Hematopoietic multipotent progenitor cell treated with erythropoietin and hydrocortisone succinate and interleukin-3 and kit ligand, for 8 days (in vitro differentiated cells): ENCODE measurements around the gene HIVEP3.

Experiments used
- DNase-seq: peaks from one replicate; pipeline ENCODE4 v3.0.0-alpha.2; 2015

HIVEP3 gene

DNA sequence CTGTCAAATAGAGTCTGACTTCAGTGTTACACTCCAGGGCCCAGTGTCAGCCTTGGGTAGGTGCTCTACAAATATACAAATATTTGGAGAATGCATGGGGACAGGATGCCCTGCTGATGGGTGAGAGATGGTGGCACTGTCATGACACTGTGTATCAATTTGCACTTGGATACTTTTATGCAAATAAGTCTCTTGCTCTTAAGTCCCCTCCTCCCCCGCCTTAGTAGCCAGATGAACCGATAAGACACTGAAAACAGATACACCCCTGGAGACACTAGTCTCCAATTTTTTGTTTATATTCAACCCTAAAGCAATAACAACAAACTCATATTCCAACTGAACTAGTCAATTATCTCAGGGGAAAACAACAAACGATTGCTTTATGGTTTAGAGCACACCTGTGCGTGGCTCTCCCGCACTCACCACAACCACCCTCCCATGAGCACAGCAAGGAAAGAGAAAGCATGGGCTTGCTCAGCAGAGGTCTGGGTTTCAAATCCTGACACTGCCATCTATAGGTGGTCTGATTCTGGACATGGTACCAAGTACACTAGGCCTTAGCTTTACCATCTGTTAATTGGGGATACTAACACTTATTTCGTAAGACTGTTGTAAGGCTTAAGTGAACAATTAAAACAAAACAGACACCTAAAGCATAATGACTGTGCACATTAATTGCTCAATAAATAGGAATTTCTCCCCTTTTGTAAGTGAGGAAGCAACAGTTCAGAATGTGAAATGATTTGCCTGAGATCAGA, 50.3 kb downstream of the HIVEP3 start:
- DNase-seq: peak; percentile 19

DNA sequence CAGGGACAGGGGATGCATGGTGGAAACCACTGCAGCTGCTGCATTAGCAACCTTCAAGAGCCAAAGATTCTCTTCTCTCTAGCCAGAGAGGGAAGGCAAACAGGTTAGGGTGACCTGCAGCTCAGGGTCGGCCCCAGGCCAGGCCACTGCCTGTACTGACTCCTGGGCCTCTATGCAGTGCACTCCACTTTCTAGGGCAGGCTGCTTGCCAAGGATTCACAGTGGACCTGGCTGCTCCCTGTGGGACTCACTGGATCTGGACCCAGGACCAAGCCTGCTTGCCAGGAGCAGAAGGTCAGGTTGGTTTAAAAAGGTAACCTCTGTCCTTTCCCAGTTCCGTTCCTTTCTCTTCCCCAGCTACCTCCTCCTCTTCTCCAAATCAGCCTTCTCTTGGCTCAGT, 52.4 kb downstream of the HIVEP3 start:
- DNase-seq: no peak

DNA sequence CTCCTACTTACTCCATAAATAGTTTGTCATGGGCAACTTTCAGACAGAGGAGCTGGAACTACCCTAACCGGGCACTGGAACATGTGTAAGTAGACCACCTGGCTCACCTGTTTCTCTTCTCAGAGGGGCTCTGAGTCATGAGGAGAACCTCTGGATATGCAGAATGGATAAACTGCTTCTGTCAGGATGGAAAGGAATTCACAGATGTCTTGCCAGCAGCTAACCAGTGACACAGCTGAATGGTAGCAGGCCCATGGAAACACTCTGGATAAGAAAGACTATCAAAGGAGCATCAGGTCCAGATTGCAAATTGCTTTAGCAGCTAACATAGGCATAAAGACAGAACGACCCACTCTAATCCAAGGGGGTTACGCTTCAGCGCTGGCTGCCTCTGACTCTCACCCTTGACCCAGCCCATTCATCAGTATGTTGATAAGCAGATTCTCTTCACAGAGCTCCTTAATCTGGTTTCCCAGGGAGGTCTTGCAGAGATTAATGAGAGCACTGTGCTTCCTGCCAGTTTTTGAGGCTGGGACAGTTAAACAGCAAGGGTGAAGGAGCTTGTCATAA, 54.2 kb downstream of the HIVEP3 start:
- DNase-seq: no peak

DNA sequence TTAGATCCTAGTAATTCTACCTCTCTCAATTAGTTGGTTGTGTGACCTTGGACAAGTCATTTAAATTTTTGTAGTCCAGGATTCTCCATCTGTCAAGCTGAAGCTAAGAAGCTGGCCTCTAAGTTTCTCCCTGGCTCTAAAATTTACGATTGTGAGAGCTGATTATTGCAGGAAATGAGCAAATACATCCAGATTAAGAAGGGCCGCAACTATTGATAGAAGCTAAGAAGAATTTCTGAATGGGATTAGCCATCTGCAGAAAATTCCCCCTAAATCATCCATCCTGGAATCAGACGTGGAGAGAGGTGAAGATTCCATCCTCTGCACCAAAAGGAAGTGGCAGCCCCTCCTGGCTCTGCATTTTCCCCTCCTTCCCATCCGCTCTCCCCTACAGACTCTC, 55.0 kb downstream of the HIVEP3 start:
- no peak for DNase-seq

DNA sequence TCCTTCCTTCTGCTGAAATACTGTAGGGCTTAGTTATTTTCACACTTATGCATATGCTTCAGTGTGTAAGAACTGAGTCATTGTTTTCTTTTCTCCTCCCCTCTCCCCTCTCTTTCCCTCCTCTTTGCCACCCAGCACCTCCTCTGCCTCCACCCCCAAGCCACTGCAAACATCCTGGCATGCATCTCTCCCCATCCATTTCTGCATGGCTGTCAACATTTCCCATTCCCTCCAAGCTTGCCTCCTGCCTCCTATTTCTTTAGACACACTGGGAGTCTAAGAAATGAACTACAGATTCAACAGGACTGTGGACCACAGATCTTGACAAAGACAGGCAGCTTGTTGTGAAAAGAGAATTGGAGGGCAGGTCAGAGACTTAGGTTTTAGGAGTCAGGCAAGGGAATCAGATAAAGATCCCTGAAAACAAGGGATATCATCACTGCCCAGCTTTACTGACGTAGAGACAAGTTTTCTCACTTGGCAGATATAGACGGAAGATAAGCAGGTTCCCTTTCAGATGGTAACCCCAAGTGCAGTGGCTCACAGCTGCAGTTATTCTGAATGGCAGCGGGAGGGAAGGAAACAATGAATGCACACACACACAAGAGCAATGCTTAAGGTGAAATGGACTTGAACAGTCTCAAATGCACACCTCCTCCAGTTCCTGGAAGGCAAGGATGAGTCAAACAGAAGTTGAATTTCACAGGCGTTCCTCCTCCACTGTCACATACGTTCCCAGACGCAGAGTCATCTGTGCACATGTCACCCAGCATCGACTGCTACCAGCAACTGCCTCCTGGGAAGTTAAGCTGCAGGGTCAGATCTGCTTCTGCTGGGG, 56.1 kb downstream of the HIVEP3 start:
- peak; percentile 11 for DNase-seq

DNA sequence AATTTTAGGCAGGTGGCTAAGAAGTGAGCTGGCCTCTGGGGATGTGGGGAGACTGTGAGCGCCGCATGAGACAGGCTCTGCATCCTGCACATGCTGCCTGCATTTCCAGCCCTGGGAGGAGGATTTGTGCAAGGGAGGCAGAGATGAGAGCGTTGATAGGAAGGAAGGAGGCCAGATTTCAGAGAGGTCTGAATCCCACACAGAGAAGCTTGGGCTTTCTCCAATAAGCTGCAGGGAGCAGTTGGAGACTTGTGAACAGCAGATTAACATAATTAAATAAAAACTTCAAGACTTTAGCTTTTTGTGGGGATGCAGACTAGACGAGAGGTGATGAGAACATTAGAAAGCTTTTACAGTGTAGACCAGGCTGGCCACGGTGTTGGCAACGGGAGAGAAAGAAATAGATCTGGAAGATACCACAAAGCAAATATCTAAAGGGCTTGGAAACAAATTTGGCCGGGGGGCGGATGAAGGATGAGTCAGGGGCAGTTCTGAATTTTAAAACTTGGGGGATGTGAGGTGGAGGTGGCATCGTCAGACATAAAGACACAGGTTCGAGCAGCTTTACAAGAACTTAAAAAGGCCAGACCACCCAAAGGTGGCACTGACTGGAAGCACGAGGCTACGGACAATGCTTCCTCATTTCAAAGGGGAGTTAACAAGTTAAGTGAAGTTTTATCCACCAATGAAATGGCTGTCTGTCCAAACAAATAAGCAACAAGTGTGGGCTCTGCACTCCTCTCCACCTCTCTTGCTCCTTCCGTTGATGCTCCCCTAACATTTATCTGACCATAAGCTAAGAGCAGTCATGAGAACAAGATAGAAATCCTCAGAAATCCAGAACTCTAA, 57.0 kb downstream of the HIVEP3 start:
- no peak for DNase-seq

DNA sequence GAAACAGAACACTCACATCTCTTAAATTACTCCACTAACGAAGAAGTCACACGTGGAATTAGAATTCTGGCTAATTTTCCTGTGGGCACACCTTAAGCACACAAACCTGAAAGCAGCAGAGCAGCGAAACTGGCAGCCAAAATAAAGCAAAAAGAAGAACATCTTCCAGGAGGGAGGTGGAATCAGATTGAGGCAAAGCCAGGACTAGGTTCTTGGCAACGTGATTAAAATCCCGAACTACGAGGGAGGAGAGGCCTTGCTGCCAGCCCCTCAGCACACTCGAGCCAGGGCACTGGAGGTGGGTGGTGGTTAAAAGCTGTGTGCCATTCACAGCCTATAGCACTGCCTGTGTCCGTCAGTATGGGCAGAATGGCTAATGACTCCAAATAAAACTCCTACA, 58.0 kb downstream of the HIVEP3 start:
- no peak for DNase-seq

DNA sequence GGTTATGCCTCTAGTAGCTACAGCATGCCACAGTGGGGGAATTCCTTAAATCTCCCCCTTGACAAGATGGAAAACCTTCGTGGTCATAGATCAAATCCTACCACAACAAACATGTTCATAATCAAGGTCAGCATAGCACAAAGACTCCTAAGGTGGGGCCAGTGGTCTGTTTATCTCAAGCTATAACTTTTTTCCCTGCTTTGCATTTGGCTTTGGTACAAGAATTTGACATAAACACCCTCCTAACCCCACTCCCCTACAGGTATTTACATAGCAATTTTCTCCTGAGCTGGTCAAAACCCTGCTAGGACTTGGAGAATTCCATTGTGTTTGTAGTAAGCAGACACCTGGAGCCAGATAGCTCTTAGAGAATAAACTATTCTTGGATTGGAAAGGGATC, 58.5 kb downstream of the HIVEP3 start:
- DNase-seq: no peak

DNA sequence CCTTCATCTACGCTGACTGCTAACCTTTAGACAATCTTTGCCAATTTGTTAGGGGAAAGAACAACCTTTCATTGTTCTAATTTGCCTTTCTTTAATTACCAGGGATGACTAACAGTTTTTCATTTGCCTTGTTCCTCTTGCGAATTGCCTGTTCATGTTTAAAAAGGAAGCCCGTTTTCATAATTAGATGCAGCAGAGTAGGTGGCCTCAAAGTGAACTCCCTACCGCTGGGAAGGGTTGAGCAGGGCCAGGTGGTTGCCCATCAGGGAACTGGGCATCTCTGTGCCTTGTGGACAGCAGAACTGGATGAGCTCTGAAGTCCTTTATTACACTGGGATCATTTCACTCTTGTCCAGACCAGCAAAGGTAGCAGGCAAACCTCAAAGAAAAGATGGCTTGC, 59.0 kb downstream of the HIVEP3 start:
- DNase-seq: no peak

DNA sequence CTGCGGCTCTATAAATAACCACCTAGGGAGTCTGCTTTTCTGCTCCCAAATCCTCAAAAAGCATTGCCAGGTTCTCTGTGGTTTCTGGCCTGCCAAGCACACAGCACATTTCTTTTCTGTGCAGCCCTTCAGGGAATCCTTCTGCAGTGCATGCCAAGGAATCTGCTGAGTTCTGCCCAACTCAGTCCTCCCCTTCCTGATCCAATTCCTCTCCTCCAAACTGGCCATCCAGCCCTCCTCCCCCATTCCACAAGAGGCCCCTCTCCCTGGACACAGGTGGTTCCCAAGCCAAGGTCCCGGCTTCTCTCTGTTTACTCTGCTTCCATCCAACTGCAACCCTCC, 61.8 kb downstream of the HIVEP3 start:
- no peak for DNase-seq

DNA sequence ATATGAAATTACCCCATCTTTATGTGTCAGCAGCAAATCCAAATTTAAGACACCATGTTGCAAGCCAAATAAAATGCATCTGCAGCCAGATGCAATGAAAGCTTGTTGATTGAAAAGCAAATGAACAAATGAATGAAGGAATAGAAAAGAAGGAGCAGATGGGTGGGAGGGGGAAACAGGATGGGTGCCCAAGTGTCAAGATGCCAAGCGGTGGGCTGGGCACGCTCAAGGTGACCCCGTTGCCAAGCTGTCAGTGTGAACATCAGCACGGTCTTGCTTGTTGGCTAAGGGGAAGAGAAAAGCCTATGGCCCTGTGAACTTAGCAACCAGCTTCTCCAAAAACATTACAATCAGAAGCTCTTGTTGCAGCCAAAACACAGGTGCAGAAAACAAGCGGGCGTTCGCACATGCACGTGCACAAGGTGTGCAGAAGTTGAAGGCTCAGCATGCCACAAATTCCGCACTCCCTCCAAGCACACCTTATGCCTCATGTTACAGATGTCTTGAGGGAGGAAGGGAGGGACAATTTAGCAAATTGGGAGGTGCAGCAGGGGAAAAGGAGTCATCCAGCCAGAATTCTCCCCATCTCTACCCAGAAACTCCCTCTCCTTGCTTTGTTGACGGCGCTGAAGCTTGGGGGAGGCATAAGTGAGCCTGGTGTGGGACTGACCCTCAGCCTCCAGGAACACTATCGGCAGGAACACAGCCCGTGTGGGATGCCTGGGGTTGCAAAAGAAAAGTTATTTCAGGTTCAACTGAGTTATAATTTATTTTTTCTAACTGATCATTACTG, 62.4 kb downstream of the HIVEP3 start:
- DNase-seq: no peak

DNA sequence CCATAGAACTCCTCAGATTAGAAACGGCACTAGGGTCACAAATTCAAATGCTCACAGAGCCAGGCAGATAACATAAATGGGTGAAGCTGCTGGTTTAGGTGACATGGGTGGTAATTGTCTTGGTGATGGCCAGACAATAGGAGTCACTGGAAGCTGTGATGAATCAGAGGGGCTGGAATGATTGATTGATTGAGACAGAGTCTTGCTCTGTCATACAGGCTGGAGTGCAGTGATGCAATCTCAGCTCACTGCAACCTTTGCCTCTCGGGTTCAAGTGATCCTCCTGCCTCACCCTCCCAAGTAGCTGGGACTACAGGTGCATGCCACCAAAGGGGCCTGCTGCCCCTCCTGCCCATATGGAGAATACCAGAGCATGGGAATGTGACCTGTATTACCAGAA, 63.0 kb downstream of the HIVEP3 start:
- no peak for DNase-seq

DNA sequence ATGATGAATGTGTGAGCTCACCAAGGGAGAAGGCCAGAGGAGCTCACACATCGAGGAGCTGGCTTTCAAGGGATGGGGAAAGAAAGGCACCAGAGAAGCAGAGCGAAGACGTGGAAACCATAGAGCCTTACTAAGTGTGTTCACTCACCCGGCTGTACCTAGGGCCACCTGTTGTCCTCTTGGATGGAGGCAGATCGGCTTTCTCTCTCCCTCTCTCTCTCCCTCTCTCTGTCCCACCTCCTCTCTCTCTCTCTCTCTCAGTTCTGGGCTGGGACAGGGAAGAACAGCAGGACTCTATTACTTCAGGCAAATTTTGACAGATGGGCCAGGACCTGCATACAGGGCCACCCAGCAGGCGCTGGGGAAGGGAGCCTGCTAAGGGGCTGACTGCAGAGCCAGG, 64.8 kb downstream of the HIVEP3 start:
- no peak for DNase-seq

DNA sequence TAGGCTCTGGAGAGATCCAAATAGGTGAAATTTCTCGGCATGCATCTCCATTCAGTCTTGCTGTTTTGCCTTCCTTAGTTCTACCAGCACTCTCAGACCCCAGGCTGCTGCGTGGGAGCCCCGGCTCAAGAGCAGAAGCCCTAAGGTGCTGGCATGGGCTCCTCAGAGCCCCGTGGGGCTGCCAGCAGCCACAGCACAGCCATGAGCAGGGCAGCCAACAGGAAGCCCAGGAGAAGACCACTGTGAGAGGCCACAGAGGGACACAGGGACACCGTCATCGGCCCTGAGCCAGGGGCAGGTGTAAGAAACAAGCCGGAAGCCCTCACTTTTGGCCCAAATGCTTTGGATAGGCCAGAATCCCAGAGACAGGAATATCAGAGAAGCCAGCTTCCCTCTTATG, 66.6 kb downstream of the HIVEP3 start:
- DNase-seq: no peak

DNA sequence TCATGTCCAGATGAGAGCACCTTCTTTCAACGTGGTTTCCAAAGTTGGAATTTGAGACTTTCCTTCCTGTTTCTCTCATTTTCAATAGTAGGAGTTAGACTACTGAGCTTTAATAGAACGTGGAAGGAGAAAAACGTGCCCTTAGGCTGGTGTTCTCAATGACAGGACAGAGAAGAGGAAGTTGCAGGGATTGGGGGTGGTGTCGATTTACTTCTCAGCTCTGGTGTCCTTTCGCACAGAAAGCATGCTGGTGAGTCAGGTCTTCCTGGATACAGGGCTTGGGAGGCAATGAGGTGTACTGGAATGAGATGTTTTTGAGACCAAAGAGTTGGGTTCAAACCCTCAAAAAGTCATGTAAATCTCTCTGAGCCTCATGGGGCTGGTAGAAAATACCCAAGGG, 67.1 kb downstream of the HIVEP3 start:
- DNase-seq: no peak

DNA sequence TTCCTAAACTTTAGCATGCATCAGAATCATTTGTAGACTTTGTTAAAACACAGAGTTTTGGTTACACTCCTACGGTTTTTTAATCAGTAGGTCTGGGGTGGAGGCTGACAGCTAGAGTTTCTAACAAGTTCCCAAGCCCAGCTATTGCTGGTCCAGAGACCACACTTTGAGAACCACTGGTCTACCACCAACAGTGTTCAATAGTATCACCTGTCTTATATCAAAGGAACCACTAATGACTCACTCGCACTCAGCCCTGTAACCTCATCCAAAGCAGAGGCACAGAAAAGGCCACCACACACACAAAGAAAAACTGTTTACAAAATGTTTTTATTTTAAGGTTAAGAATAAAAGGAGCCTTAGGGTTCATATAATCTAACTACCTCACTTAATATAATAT, 68.7 kb downstream of the HIVEP3 start:
- DNase-seq: no peak

DNA sequence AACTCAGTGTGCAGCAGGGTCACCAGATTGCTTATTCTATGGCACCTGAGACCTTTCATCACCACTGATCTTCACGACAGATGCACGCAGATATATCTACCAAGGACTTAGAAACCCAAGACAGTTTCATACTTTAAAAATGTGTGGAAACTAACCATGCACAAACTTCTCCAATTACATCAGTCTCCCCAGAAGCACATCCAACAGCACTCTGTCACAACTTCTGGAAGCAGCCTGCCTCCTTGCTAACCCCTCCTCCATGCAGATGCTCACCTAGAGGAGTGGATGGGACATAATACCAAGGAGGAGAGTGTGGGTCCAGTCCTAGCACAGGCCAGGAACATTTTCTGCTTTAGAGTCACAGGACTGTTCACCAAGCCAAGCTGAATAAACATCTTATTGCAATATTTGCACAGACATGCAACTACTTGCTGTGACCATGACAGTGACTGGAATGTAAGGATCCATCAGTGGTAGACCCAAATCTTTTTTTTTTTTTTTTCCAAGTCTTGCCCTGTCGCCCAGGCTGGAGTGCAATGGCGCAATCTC, 69.4 kb downstream of the HIVEP3 start:
- no peak for DNase-seq

DNA sequence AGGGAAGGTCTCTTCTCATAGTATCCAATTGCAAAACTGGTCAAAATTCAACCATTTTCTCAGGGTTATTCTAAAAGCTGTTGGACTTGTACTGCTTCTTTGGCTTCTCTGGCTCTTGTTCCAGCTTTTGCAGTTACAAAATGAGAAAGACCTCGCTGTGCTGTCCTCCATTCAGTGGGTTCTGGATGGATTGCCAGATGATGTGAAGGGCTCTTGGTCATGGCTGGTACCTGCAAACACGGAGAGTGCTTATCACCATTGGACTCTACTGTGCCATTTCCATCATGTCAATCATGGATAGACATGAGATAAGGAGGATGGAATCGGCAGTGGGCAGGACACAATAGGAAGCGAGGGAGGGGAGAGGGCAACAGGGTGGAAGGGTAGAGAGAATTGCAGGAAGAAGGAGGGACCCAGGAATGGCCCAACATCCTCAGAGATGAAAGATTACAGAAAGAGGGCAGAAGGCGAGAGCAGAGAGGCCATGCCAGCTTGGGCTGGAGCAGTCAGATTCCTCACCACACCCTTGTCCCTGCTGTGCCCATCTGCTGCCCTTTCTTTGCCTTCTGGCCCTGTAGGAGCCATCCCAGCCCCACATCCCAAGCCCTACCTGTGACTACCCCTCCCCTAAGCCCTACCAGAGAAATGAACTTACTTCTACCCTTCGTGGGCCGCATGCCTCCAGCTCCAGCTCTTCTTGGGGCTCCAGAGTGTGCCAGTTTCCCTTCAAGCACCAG, 70.3 kb downstream of the HIVEP3 start:
- no peak for DNase-seq

DNA sequence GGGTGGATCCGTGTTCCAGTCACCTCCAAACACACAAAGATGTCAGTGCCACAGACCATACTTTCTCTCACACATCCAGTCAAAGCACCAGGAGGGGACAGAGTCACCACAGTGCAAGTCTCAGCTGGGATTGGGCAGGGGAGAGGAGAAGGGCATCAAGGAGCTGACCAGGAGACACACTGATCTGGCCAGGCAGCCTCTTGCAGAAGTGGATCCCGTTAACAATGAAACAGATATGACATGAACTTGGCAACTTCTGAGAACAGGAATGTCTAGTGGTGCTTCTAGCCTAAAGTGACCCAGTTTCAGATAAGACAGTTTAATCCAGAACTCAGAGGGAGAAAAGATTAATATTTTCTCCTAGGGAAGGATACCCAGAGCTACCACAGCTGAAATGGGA, 71.0 kb downstream of the HIVEP3 start:
- no peak for DNase-seq

DNA sequence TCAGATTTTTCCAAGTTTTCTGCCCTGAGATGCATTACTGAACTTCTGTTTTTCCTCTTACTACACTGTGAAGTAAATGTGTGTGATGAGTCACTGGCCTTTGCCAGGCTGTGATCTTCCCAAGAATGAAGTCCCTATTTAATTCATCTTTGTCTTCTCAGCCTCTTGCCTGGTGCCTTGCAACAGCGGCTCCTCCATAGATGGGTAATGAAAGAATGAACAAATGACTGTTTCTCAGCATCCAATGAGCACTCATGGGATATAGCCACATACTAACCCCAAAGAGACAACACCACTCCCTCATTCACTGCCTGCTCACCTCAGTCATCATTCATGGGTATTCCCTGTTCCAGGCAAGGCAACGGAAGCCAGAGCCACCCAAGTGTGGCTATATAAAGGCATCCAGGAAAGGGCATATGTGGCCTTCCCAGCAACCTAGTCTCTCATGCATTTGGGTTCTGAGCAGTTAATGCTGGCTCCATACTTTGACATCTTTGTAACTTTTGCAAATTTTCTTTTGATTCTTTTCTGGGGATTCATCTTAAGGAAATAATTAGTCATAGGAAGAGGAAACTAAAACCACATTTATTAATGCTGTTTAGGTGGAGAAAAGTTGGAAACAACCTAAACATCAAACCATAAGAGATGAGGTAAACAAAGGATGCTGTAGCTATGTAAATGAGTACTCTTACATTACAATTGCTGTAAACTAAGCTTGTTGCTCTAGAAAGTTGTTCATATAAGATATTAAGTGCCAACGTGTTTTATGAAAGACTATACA, 71.9 kb downstream of the HIVEP3 start:
- DNase-seq: no peak
